GM19324 (cell line): ENCODE data around the gene DHX40.
"Not testable (repeated sequence)": the region's sequence is repeated elsewhere in the genome, so short reads cannot be mapped to it uniquely, and the experiment has no call there.

Experiments used
- ATAC-seq: cut with Tn5 transposase; IDR thresholded peaks from one replicate; pipeline ENCODE4 v1.9.1; 2021; ENCODE audit warnings: mild to moderate bottlenecking, moderate library complexity; ENCODE audit not compliant: unreplicated experiment, low FRiP score

Gene DHX40

GRCh38 chr17:59627770-59628171, 62.4 kb downstream of the DHX40 start:
- ATAC-seq = no peak

- ATAC-seq = no peak
These were observed 63.8 kb downstream of the DHX40 start for GRCh38 chr17:59629174-59629573.

DNA sequence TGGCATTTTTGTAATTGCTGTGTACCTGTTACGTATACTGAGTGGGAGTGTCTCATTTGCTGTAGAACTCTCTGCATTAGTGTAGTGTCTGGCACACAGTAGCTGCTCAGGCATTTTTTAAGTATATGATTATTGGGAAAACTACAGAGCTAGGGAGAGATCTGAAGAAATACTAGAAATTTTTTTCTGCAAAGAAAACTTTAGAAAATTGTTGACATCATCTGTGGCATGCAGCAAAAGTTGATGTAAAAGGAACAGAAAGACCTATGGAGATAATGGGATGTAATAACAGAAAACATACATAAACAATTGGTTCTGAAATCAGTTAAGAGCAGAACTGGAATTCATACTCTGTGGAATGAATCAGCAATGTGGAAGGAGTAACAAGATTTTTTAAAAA, 65.9 kb downstream of the DHX40 start:
- ATAC-seq = no peak

DNA sequence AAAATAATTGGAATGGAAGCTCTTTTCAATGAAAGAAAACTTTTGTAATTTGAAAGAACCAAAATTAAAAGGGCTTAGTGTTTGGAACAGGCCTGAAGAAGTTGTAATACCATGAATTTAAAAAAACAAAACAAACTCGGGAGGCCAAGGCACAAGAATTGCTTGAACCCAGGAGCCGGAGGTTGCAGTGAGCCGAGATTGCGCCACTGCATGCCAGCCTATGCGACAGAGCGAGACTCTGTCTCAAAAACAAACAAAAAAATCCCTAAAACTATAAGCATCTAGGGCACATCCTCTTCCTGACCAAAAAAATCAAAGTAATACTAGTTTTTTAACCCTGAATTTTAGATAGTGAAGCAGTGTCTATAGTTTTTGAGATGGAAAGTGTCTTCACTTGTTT, 67.0 kb downstream of the DHX40 start:
- ATAC-seq = no peak

GRCh38 chr17:59633658-59634359, 68.4 kb downstream of the DHX40 start:
- ATAC-seq = no peak

DNA sequence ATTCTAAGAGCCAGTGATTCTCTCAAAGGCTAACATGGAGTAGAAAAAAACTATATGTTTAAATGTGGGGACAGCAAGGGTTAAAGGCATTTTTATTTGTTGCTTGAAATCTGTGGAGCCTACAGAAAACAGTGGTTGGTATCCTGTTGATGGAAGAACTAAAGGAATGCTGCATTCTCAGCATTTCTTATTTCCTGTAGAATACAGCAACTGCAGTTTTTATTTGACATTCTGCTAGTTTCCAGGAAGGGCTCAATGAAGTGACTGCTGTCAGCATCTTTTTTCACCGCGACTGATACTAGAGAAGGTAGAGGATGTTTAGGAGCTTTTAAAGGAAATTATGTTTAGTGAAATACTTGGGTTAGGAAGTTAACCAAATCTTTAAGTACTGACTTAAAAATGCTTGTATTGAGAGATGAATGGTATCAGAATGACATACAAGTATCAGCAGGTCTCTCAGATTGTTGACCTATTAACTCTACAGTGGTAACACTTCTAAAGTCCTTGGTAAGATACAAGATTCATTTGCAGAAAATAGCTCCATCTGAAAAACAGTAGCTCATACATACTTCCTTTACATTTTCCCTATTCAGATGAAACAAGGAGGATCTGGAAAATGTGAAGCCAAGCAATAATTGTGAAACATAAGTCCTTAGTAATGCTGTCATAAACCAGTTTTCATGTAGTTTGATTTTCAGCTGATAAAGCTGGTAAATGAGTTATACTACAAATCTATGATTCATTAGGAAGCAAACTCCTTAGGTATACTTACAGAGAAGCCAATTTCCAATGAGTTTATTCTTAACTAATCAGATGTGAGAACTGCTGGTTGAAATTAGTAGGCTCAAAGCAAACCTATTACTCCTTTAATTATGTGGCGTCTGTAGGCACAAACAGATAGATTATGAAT, 69.5 kb downstream of the DHX40 start:
- ATAC-seq = no peak

DNA sequence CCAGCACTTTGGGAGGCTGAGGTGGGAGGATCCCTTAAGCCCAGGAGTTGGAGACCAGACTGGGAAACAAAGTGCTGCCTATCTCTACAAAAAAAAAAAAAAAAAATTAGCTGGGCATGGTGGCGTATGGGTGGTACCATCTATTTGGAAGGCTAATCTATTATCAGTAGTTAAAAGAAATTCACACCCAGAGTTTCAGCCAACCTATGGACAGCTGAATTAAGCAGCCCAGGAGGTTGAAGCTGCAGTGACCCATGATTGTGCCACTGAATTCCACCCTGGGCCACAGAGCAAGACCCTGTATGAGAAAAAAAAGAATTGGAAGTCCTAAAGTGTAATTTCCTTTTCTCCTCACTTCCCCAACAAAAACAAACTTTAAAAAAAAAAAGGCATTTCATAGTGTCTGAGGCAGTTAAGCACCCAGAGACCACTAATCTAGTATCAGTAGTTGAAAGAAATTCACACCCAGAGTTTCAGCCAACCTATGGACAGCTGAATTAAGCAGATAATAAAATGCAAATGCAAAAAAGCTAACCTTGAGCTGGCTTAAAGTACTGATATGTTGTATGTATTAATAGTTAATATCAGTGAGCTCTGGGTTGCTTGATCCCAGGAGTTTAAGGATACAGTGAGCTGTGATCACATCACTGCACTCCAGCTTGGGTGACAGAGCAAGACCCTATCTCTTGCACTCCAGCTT, 72.4 kb downstream of the DHX40 start:
- ATAC-seq = no peak

DNA sequence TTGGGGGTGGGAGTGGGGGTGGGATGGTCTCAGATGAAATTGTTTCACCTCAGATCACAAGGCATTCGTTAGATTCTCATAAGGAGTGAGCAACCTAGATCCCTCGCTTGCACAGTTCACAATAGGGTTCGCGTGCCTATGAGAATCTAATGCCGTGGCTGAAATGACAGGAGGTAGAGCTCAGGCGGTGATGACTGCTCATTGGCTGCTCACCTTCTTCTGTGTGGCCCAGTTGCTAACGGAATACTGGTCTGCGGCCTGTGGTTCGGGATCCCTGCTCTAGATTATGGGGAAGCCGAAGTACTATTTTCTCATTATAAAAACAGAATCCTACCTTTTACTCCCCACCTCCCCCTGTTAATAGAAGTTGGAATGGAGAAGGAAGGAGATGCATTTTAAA, 73.1 kb downstream of the DHX40 start:
- no peak for ATAC-seq

- ATAC-seq = peak; percentile 79
These were observed 76.5 kb downstream of the DHX40 start for GRCh38 chr17:59641799-59642484.

DNA sequence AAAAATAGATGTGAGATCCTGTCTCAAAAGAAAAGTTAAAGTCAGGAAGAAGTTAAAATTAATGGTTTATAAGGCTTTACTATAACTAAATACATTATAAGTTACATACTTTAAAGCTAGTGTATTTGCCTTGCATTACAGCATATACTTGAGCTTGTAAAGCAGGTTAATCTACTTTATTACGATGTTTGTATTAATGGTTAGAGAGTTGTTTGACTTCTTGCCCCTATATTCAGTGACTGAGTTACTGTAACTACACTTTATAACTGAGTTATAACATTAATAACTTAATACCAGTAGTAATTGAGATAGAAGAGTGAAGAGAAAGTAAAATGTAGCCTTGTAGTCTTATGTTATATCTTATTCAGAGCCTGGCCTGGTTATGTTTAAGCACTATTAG, 77.2 kb downstream of the DHX40 start:
- ATAC-seq = no peak

DNA sequence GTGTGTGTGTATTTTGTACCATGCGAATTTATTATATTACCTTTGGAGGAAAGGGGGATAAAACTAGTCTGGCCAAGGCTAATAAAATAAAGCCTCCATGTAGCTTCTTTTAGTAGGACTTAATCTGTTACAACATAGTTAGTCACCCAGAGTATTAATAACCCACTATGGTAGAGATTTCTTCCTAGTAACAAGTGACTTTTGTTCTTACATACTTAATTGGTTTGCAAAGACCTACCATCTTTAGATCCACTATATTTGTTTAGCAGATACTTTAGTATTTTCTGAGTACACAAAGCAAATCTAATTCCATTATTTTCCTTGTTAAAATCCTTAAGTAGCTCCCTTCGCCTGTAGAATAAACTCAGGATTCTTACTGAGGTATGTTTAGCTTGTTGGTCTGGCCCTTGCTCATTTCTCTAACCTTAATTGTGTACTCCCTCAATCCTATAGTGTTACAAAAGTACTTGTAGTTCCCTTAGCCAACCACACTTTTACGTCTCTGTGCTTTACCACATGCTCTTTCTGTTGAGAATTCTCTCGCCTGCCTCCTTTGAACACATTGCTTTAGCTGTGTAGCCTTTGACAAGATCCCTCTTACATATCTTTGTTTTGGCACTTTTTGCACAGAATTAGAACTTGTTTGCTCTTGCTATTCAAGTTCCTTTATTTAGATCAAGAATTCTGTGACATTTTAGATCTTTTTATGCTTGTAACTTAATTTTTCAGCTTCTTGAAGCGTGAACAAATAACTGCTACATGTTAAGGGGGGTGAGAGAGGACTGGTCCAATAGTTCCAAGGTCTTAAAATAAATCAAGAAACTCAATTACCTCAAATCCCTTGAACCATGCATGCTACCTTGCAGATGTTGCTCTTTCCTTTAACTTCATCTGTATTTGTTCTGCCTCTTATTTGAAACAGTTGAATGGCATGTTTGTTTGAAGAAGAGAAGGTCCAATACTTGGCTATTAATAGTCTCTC, 78.0 kb downstream of the DHX40 start:
- ATAC-seq = no peak

DNA sequence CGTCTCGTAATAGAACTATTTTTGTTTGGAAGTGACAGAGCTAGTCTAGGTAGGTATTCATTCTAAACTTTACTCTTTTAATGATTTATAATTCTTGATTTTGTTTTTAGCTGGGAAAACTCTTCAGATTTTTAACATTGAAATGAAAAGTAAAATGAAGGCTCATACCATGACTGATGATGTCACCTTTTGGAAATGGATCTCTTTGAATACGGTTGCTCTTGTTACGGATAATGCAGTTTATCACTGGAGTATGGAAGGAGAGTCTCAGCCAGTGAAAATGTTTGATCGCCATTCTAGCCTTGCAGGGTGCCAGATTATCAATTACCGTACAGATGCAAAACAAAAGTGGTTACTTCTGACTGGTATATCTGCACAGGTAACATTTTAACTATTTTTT, 81.9 kb downstream of the DHX40 start:
- ATAC-seq = no peak

- no peak for ATAC-seq
These were observed 84.5 kb downstream of the DHX40 start for GRCh38 chr17:59649886-59650285.

DNA sequence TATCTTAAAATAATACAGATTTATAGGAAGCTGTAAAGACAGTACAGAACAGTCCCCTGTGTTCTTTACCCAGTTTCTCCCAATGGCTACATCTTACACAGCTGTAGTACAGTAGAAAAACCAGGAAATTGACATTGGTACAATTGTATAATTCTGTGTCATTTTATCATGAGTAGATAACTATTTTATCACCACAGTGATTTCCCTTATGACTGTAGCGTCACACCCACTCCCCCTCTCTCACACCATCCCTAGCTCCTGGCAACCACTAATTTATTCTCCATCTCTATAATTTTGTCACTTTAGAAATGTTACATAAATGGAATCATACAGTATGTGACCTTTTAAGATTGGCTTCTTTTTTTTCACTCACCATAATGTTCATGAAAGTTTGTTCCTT, 85.2 kb downstream of the DHX40 start:
- no peak for ATAC-seq

- no peak for ATAC-seq
These were observed 85.9 kb downstream of the DHX40 start for GRCh38 chr17:59651346-59651745.

DNA sequence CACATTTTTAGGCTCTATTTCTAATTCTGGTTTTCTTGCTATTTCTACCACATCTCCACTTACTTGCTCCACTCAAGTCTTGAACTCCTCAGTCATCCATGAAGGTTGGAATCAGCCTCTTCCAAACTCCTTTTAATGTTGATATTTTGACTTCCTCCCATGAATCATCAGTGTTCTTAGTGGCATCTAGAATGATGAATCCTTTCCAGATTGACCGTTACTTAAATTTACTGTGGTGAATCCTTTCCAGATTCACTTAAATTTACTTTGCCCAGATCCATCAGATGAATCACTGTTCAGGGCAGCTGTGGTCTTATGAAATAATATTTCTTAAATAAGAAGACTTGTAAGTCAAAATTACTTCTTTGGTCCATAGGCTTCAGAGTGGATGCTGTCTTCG, 86.7 kb downstream of the DHX40 start:
- ATAC-seq = no peak

DNA sequence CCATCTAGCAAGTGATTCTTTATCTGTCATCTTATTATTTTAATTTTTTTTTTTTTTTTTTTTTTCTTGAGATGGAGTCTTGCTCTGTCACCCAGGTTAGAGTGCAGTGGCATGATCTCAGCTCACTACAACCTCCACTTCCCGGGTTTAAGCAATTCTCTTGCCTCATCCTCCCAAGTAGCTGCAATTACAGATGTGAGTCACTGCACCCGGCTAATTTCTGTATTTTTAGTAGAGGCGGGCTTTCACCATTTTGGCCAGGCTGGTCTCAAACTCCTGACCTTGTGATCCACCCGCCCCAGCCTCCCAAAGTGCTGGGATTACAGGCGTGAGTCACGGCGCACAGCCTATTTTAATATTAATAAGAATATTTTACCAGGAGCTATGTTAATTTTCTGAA, 91.2 kb downstream of the DHX40 start:
- not testable (repeated sequence) for ATAC-seq
